GM12891 (cell line): ENCODE results near the gene MCM10.
"Not testable (repeated sequence)": the region's sequence is repeated elsewhere in the genome, so short reads cannot be mapped to it uniquely, and the experiment has no call there.

Experiments used
- POLR2A ChIP-seq: IDR thresholded peaks from 2 replicates; pipeline ENCODE4 v1.6.1; 2011; ENCODE audit warnings: low read depth, low read length, control low read depth
- POLR2AphosphoS5 ChIP-seq: IDR thresholded peaks from 2 replicates; pipeline ENCODE4 v1.6.1; 2011; ENCODE audit warnings: low read depth, low read length, control low read depth
- SPI1 ChIP-seq: IDR thresholded peaks from 2 replicates; pipeline ENCODE4 v1.6.1; 2011; ENCODE audit warnings: low read depth, low read length, control low read depth
- TAF1 ChIP-seq: IDR thresholded peaks from 2 replicates; pipeline ENCODE4 v1.6.1; 2011; ENCODE audit warnings: low read depth, low read length, control low read depth

DNA sequence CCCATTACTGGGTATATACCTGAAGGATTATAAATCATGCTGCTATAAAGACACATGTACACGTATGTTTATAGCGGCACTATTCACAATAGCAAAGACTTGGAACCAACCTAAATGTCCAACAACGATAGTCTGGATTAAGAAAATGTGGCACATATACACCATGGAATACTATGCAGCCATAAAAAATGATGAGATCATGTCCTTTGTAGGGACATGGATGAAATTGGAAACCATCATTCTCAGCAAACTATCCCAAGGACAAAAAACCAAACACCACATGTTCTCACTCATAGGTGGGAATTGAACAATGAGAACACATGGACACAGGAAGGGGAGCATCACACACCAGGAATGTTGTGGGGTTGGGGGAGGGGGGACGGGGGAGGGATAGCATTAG, 5.5 kb upstream of the MCM10 start:
- not testable (repeated sequence) for TF ChIP-seq POLR2A, POLR2AphosphoS5, TAF1, SPI1
